ENCODE results near the gene ZNF587B. TPM values are rescaled to one million over a fixed set of nuclear protein-coding genes. Genes with fewer than 3 reads are reported as not detected.

The ZNF587B gene
- total and polyA plus RNA-seq, 9 of the 15 experiments (the other 6 are each of a cell fraction or from before 2014, with no cell fraction given), result 7.4 to 37.5 (median 20.8) TPM

DNA sequence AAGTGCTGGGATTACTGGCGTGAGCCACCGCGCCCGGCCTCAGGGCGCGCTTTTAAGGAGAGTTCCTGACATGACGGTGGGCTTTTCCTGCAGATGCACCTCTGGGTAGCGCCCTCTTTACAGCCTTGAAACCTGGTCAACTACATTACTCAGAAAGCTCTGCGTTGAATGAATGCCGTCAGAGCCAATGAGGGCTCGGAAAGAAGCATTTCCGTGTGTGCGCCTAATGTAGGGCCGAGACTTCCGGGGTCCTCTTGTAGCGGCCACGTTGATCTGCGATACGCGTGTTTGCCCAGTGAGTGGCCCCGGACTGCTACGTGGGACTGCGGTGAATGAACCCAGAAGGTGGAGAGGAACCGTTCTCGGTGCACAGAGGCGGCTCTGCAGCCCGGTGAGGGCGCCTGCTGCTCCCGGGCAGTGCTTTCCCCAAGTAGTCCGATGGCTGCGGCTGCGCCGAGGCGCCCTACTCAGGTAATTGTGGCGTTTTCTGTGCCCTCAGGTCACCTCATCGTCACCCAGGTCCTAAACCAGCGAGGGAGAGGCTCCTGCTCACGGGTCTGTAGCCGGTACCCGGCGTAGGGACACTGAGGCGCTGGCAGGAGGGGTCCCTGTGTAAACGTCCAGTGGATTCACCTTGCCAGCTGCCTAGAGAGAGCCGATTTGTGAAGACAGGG lies 10.5 kb upstream of the ZNF587B start (continued):
- TF ChIP-seq, protein P1, sequence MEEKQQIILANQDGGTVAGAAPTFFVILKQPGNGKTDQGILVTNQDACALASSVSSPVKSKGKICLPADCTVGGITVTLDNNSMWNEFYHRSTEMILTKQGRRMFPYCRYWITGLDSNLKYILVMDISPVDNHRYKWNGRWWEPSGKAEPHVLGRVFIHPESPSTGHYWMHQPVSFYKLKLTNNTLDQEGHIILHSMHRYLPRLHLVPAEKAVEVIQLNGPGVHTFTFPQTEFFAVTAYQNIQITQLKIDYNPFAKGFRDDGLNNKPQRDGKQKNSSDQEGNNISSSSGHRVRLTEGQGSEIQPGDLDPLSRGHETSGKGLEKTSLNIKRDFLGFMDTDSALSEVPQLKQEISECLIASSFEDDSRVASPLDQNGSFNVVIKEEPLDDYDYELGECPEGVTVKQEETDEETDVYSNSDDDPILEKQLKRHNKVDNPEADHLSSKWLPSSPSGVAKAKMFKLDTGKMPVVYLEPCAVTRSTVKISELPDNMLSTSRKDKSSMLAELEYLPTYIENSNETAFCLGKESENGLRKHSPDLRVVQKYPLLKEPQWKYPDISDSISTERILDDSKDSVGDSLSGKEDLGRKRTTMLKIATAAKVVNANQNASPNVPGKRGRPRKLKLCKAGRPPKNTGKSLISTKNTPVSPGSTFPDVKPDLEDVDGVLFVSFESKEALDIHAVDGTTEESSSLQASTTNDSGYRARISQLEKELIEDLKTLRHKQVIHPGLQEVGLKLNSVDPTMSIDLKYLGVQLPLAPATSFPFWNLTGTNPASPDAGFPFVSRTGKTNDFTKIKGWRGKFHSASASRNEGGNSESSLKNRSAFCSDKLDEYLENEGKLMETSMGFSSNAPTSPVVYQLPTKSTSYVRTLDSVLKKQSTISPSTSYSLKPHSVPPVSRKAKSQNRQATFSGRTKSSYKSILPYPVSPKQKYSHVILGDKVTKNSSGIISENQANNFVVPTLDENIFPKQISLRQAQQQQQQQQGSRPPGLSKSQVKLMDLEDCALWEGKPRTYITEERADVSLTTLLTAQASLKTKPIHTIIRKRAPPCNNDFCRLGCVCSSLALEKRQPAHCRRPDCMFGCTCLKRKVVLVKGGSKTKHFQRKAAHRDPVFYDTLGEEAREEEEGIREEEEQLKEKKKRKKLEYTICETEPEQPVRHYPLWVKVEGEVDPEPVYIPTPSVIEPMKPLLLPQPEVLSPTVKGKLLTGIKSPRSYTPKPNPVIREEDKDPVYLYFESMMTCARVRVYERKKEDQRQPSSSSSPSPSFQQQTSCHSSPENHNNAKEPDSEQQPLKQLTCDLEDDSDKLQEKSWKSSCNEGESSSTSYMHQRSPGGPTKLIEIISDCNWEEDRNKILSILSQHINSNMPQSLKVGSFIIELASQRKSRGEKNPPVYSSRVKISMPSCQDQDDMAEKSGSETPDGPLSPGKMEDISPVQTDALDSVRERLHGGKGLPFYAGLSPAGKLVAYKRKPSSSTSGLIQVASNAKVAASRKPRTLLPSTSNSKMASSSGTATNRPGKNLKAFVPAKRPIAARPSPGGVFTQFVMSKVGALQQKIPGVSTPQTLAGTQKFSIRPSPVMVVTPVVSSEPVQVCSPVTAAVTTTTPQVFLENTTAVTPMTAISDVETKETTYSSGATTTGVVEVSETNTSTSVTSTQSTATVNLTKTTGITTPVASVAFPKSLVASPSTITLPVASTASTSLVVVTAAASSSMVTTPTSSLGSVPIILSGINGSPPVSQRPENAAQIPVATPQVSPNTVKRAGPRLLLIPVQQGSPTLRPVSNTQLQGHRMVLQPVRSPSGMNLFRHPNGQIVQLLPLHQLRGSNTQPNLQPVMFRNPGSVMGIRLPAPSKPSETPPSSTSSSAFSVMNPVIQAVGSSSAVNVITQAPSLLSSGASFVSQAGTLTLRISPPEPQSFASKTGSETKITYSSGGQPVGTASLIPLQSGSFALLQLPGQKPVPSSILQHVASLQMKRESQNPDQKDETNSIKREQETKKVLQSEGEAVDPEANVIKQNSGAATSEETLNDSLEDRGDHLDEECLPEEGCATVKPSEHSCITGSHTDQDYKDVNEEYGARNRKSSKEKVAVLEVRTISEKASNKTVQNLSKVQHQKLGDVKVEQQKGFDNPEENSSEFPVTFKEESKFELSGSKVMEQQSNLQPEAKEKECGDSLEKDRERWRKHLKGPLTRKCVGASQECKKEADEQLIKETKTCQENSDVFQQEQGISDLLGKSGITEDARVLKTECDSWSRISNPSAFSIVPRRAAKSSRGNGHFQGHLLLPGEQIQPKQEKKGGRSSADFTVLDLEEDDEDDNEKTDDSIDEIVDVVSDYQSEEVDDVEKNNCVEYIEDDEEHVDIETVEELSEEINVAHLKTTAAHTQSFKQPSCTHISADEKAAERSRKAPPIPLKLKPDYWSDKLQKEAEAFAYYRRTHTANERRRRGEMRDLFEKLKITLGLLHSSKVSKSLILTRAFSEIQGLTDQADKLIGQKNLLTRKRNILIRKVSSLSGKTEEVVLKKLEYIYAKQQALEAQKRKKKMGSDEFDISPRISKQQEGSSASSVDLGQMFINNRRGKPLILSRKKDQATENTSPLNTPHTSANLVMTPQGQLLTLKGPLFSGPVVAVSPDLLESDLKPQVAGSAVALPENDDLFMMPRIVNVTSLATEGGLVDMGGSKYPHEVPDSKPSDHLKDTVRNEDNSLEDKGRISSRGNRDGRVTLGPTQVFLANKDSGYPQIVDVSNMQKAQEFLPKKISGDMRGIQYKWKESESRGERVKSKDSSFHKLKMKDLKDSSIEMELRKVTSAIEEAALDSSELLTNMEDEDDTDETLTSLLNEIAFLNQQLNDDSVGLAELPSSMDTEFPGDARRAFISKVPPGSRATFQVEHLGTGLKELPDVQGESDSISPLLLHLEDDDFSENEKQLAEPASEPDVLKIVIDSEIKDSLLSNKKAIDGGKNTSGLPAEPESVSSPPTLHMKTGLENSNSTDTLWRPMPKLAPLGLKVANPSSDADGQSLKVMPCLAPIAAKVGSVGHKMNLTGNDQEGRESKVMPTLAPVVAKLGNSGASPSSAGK (IDR thresholded peaks at IDR 0.05), result 0 out of 2 replicates have a peak, but pooled peaks have one; percentile 18
- TF ChIP-seq DDX20 (tag; IDR thresholded peaks at IDR 0.05; ENCODE audit: low read depth) (no peak), NFYB (IDR thresholded peaks at IDR 0.05; ENCODE audit: extremely low read depth, insufficient read length) (peak; percentile 23), NR2C2 (CRISPR knock-in tag; IDR thresholded peaks at IDR 0.05) (no peak), NR2C2 (tag; IDR thresholded peaks at IDR 0.05) (peak; percentile 92), ETV5 (CRISPR knock-in tag; IDR thresholded peaks at IDR 0.05; ENCODE audit: low read depth) (0 out of 2 replicates have a peak, but pooled peaks have one; percentile 35), CREM (IDR thresholded peaks at IDR 0.05; ENCODE audit: low read depth) (peak; percentile 76), DPF2 (IDR thresholded peaks at IDR 0.05) (0 out of 2 replicates have a peak, but pooled peaks have one; percentile 24), ZNF134 (CRISPR knock-in tag; conservative IDR thresholded peaks at IDR 0.05) (no peak), MED1 (CRISPR knock-in tag; IDR thresholded peaks at IDR 0.05; ENCODE audit: borderline replicate concordance) (no peak), ASH1L (IDR thresholded peaks at IDR 0.05; ENCODE audit: borderline replicate concordance, low read depth, partially characterized antibody) (peak; percentile 64), RCOR1 (IDR thresholded peaks at IDR 0.05; ENCODE audit: borderline replicate concordance in 1 of 2, low read depth in 2 of 2, low read length in 2 of 2) (peak in 1 of 2 experiments; percentile 34; a peak in 1 of 4 replicates), POLR2G (IDR thresholded peaks at IDR 0.05; ENCODE audit: low read depth, low read length) (peak; percentile 89), POLR2H (tag; IDR thresholded peaks at IDR 0.05; ENCODE audit: low read depth) (peak; percentile 93), BRD4 (IDR thresholded peaks at IDR 0.05) (no peak)
- TF ChIP-seq, protein P2, sequence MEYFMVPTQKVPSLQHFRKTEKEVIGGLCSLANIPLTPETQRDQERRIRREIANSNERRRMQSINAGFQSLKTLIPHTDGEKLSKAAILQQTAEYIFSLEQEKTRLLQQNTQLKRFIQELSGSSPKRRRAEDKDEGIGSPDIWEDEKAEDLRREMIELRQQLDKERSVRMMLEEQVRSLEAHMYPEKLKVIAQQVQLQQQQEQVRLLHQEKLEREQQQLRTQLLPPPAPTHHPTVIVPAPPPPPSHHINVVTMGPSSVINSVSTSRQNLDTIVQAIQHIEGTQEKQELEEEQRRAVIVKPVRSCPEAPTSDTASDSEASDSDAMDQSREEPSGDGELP (CRISPR knock-in tag; IDR thresholded peaks at IDR 0.05; ENCODE audit: borderline replicate concordance), result peak; percentile 46; the same call in 1 of the 2 replicates
